ENCODE measurements around the gene L3MBTL4. TPM values are rescaled to one million over a fixed set of nuclear protein-coding genes. Genes with fewer than 3 reads are reported as not detected.

Gene L3MBTL4
- total RNA-seq, 1 donor from 2014 or later: 0.34 TPM

DNA sequence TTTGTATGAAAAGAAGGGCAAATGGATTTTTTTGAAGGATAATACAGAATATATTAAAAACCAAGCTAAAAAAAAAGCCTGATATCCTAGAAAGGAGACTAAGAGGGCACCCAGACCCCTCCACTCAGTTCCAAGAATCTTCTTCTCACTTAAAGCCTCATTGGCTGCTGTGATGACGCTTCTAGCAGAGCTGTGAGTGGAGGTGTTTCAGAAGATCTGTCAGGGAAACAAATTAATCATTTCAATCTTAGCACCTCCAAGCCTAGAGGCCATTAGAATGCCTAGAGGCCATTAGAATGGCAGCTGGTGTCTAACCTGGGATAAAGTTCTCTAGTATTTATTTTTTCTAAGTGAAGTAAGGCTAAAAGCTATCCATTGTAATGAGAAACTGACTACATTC, 355.2 kb downstream of the L3MBTL4 start:
- Histone ChIP-seq H3K9ac (no peak overlapping the region), H3K4me1 (peaks cover 26% of the 10 kb centered on the region), H3K27me3 (no peaks in the 10 kb centered on the region), H3K4me3 (no peak overlapping the region), H3K9me3 (ENCODE audit: low read depth) (no peaks in the 10 kb centered on the region), H3K27ac (no peak overlapping the region), H3K4me2 (no peak overlapping the region), H4K20me1 (ENCODE audit: low read depth) (no peaks in the 10 kb centered on the region), H3F3A (ENCODE audit: low read depth) (no peaks in the 10 kb centered on the region), H2AFZ (replicated peaks) (no peak overlapping the region), H3K36me3 (no peaks in the 10 kb centered on the region), H3K79me2 (ENCODE audit: low read depth) (no peaks in the 10 kb centered on the region)
- peaks cover 7% of the 10 kb centered on the region for H3K9me3 Mint-ChIP-seq
- peak overlapping the region; percentile 16 for H3K27ac Mint-ChIP-seq
- peaks cover 48% of the 10 kb centered on the region for H3K4me1 Mint-ChIP-seq
- no peak overlapping the region for H3K4me3 Mint-ChIP-seq
- DNase-seq (ENCODE audit: low spot score): no peak
- TF ChIP-seq EZH2 (IDR thresholded peaks at IDR 0.05) (no peak), EZH2phosphoT487 (IDR thresholded peaks at IDR 0.05) (no peak)
- TF ChIP-seq, protein P1, sequence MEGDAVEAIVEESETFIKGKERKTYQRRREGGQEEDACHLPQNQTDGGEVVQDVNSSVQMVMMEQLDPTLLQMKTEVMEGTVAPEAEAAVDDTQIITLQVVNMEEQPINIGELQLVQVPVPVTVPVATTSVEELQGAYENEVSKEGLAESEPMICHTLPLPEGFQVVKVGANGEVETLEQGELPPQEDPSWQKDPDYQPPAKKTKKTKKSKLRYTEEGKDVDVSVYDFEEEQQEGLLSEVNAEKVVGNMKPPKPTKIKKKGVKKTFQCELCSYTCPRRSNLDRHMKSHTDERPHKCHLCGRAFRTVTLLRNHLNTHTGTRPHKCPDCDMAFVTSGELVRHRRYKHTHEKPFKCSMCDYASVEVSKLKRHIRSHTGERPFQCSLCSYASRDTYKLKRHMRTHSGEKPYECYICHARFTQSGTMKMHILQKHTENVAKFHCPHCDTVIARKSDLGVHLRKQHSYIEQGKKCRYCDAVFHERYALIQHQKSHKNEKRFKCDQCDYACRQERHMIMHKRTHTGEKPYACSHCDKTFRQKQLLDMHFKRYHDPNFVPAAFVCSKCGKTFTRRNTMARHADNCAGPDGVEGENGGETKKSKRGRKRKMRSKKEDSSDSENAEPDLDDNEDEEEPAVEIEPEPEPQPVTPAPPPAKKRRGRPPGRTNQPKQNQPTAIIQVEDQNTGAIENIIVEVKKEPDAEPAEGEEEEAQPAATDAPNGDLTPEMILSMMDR (IDR thresholded peaks at IDR 0.05): no peak
- H3K27me3 Mint-ChIP-seq (ENCODE audit: insufficient read depth, low read depth): peaks cover 2% of the 10 kb centered on the region
- H3K36me3 Mint-ChIP-seq: no peaks in the 10 kb centered on the region

DNA sequence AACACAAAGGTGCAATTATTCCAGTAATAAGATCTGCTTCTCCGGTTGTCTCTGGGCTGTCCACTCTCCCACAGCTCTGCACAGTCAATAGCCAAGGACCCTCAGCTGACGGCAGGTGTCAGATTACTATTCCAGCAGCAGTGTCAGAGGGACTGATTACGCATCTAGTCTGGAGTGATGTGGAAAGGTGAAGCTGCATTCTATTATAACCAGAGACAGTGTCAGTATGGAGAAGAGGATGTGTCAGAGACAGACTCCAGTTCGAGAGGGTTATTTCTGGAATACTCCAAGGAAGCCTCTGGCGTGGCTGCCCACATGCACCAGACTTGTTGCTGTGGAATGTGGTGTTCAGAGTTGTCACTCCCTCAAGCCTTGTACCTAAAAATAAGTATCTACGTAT, 355.8 kb downstream of the L3MBTL4 start:
- Histone ChIP-seq H3K9ac (no peak overlapping the region), H3K4me3 (no peak overlapping the region), H2AFZ (replicated peaks) (no peak overlapping the region), H3K27ac (no peak overlapping the region), H3K9me3 (ENCODE audit: low read depth) (no peaks in the 10 kb centered on the region), H3K27me3 (no peaks in the 10 kb centered on the region), H3K79me2 (ENCODE audit: low read depth) (no peaks in the 10 kb centered on the region), H3K4me1 (peaks cover 26% of the 10 kb centered on the region), H3F3A (ENCODE audit: low read depth) (no peaks in the 10 kb centered on the region), H4K20me1 (ENCODE audit: low read depth) (no peaks in the 10 kb centered on the region), H3K4me2 (peak overlapping the region; percentile 55), H3K36me3 (no peaks in the 10 kb centered on the region)
- H3K27ac Mint-ChIP-seq: peak overlapping the region; percentile 77
- no peaks in the 10 kb centered on the region for H3K36me3 Mint-ChIP-seq
- H3K4me1 Mint-ChIP-seq: peaks cover 54% of the 10 kb centered on the region
- TF ChIP-seq EZH2phosphoT487 (IDR thresholded peaks at IDR 0.05) (no peak), EZH2 (IDR thresholded peaks at IDR 0.05) (no peak)
- TF ChIP-seq, protein P1 (IDR thresholded peaks at IDR 0.05): no peak
- peaks cover 2% of the 10 kb centered on the region for H3K27me3 Mint-ChIP-seq (ENCODE audit: insufficient read depth, low read depth)
- H3K4me3 Mint-ChIP-seq: peak overlapping the region; percentile 27
- H3K9me3 Mint-ChIP-seq: peaks cover 4% of the 10 kb centered on the region
- DNase-seq (ENCODE audit: low spot score): peak; percentile 61

DNA sequence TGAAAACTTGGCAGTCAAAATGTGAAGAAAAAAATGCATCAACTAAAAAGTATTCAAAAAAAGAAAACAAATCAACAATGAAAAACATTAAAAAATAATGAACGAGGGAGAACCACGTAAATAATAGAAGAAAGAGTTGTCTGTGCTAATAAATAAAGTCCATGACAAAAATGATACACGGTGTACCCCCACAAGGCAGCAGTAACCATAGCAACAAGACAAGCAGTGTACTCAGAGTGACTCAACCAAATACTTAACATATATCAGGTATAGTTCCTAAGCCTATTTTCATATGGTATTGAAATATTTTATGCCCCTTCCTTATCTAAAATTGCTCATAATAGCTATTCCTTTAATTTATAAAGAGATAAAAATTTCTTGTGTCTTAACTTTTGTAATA, 357.1 kb downstream of the L3MBTL4 start:
- peaks cover 56% of the 10 kb centered on the region for H3K4me1 Mint-ChIP-seq
- no peaks in the 10 kb centered on the region for H3K79me2 ChIP-seq (ENCODE audit: low read depth)
- H3K4me3 Mint-ChIP-seq: no peak overlapping the region

More for the DNA sequence above, 357.1 kb downstream of the L3MBTL4 start:
- Histone ChIP-seq H3K36me3 (no peaks in the 10 kb centered on the region), H3K9me3 (ENCODE audit: low read depth) (no peaks in the 10 kb centered on the region), H3K4me3 (no peak overlapping the region), H2AFZ (replicated peaks) (no peak overlapping the region), H3K4me1 (peaks cover 26% of the 10 kb centered on the region), H4K20me1 (ENCODE audit: low read depth) (no peaks in the 10 kb centered on the region), H3K4me2 (no peak overlapping the region), H3K9ac (no peak overlapping the region), H3F3A (ENCODE audit: low read depth) (no peaks in the 10 kb centered on the region), H3K27me3 (no peaks in the 10 kb centered on the region), H3K27ac (no peak overlapping the region)
- Mint-ChIP-seq H3K9me3 (no peaks in the 10 kb centered on the region), H3K36me3 (no peaks in the 10 kb centered on the region), H3K27ac (no peak overlapping the region), H3K27me3 (ENCODE audit: insufficient read depth, low read depth) (peaks cover 2% of the 10 kb centered on the region)
- TF ChIP-seq, protein P1 (IDR thresholded peaks at IDR 0.05): no peak
- TF ChIP-seq EZH2phosphoT487 (IDR thresholded peaks at IDR 0.05) (no peak), EZH2 (IDR thresholded peaks at IDR 0.05) (no peak)
- DNase-seq (ENCODE audit: low spot score): no peak

Measured in neural progenitor cell (in vitro differentiated cells).